LHCN-M2 (cell line): ENCODE results near the gene TAF5. TPM values are rescaled to one million over a fixed set of nuclear protein-coding genes. Genes with fewer than 3 reads are reported as not detected.
"Not testable (repeated sequence)": the region's sequence is repeated elsewhere in the genome, so short reads cannot be mapped to it uniquely, and the experiment has no call there.

Experiments
- DNase-seq: peaks from one replicate; pipeline ENCODE4 v3.0.0-alpha.2; 2012; ENCODE audit warnings: low read depth
- polyA plus RNA-seq: library from polyadenylated mRNA; unstranded; fragments of >200 nt; gene quantifications from one replicate; pipeline ENCODE4 v1.2.1, GENCODE V29; 2012; ENCODE audit warnings: missing spikeins
- total RNA-seq: library from RNA; depleted of rRNA; stranded (reverse); fragments of >200 nt; gene quantifications from 2 replicates; pipeline ENCODE4 v1.2.3, GENCODE V29; 2014; rRNA removed

The TAF5 gene
- 6.5 and 6.9 TPM in 2 replicates for total RNA-seq
- 1.8 TPM for polyA plus RNA-seq

- DNase-seq: peak; percentile 95
Observed at GRCh38 chr10:103367782-103368518, at the start of gene TAF5. TAF5 (plus strand) TSS chr10:103367976; CDS start chr10:103367990, 14 bp downstream.

DNA sequence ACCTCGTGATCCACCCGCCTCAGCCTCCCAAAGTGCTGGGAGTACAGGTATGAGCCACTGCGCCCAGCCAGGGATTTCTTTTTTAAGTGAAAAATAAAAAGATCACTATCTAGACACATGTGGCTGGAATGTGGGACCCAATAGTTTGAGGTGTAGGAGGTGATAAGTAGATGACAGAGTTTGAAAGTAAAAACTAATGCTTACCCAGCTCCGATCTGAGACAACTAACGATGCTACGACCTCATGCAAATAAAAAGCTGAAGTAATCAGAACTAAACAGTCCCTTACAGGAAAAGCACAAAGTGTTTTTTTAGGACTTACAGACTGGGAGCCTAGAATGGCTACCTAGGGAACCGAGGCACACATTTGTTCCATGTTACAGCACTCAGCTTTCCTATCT, 39.9 kb upstream of the TAF5 start:
- DNase-seq: no peak

- DNase-seq: no peak
Observed at GRCh38 chr10:103333934-103334520, 33.7 kb upstream of the TAF5 start.

- DNase-seq: no peak
Observed at GRCh38 chr10:103334567-103334966, 33.2 kb upstream of the TAF5 start.

GRCh38 chr10:103336370-103336769, 31.4 kb upstream of the TAF5 start:
- no peak for DNase-seq

DNA sequence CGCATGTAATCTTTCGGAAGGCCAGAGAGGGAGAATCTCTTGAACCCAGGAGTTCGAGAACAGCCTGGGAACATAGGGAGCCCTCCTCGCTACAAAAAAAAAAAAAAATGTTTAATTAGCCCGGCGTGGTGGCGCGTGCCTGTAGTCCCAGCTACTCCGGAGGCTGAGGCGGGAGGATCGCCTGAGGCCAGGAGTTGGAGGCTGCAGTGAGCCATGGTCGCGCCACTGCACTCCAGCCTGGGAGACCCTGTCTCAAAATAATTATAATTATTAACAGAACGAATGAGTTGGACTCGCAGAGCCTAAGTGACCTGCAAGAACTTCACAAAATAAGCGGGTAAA, 17.6 kb upstream of the TAF5 start:
- DNase-seq: no peak

GRCh38 chr10:103350517-103351260, 17.1 kb upstream of the TAF5 start, which contains the start of gene PCGF6:
PCGF6 (minus strand) TSS chr10:103351140; CDS start chr10:103351066, 74 bp downstream.
- DNase-seq: peak; percentile 77

- DNase-seq: peak; percentile 17
Observed at GRCh38 chr10:103353281-103353680, 14.5 kb upstream of the TAF5 start.

GRCh38 chr10:103354567-103354966, 13.2 kb upstream of the TAF5 start:
- not testable (repeated sequence) for DNase-seq

- no peak for DNase-seq
Observed at GRCh38 chr10:103355906-103356599, 11.7 kb upstream of the TAF5 start.

GRCh38 chr10:103359493-103359892, 8.3 kb upstream of the TAF5 start:
- DNase-seq: not testable (repeated sequence)

DNA sequence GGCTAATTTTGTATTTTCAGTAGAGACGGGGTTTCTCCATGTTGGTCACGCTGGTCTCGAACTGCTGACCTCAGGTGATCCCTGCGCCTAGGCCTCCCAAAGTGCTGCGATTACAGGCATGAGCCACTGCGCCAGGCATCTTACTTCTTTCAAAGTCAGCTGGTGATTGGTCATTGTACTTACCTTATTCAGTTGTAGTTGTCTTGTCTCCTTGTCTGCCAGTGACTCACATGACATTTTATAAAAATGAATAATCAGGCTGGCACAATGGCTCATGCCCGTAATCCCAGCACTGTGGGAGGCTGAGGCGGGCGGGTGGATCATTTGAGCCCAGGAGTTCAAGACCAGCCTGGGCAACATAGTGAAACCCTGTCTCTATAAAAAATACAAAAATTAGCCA, 7.0 kb upstream of the TAF5 start:
- peak; percentile 58 for DNase-seq

DNA sequence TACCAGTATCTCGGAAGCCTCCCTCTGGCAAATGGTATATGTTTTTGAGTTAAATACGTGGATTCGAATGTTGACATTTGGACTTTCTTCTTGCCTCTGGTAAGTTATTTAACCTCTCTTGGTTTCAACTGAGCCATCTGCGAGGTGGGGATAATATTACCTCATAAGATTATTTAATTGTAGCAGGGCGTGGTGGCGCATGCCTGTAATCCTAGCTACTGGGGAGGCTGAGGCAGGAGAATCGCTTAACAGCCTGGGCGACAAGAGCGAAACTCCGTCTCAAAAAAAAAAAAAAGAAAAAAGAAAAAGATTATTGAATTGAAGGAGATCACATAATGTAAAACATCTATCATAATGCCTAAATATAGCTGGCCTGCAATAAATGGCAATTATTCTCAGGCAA, 396 bp upstream of the TAF5 start:
- no peak for DNase-seq

DNA sequence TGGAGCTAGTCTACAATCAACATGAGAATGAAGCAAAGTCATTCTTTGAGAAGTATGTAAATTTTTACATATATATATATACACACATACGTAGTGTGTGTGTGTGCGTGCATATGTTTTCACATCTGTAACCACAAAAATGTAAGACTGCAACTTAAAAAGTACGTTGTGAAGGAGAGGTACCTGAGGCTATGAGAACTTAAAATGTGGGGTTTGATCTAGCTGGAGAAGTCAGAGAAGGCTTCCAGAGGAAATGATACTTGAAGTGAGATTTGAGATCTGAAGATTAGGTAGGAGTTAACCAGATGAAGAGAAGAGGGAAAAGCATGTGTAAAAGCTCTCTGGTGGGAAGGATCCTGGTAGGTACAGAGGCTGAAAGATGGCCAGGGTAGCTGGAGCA, 5.8 kb downstream of the TAF5 start:
- DNase-seq: no peak

- DNase-seq: no peak
Observed at GRCh38 chr10:103374263-103374662, 6.5 kb downstream of the TAF5 start.

- DNase-seq: no peak
Observed at GRCh38 chr10:103382769-103383168, 15.0 kb downstream of the TAF5 start.

GRCh38 chr10:103394180-103394579, 26.4 kb downstream of the TAF5 start:
- DNase-seq: no peak

GRCh38 chr10:103395754-103396066, 27.9 kb downstream of the TAF5 start:
- peak; percentile 12 for DNase-seq

- peak; percentile 98 for DNase-seq
Observed at GRCh38 chr10:103396067-103396788, 28.5 kb downstream of the TAF5 start, which contains the start of the genes ATP5MK and PDCD11. ATP5MK (minus strand) TSS chr10:103396475; CDS start chr10:103392457, 4,018 bp downstream. PDCD11 (plus strand) TSS chr10:103396626; CDS start chr10:103398427, 1,801 bp downstream.

- DNase-seq: no peak
Observed at GRCh38 chr10:103396789-103397087, 29.0 kb downstream of the TAF5 start.

GRCh38 chr10:103397191-103397825, 29.5 kb downstream of the TAF5 start:
- no peak for DNase-seq
